HFFc6 (cell line): Measurements from ENCODE around the gene FNTB. TPM values are rescaled to one million over a fixed set of nuclear protein-coding genes. Genes with fewer than 3 reads are reported as not detected.

Source experiments
- DNase-seq: peaks from one replicate; pipeline ENCODE4 v3.0.0-alpha.2; 2018
- H3K27ac Mint-ChIP-seq: 2 replicates; pipeline ENCODE4 v1.8.0; 2020; ENCODE audit warnings: mild to moderate bottlenecking, mixed read lengths
- H3K27me3 Mint-ChIP-seq: 2 replicates; pipeline ENCODE4 v1.8.0; 2021; ENCODE audit warnings: mild to moderate bottlenecking, moderate library complexity, mixed read lengths; ENCODE audit not compliant: insufficient read depth
- H3K36me3 Mint-ChIP-seq: 2 replicates; pipeline ENCODE4 v1.8.0; 2021; ENCODE audit warnings: low read depth, mixed read lengths
- H3K4me1 Mint-ChIP-seq: 2 replicates; pipeline ENCODE4 v1.8.0; 2020; ENCODE audit warnings: low read depth, mixed read lengths
- H3K4me3 Mint-ChIP-seq: 2 replicates; pipeline ENCODE4 v1.8.0; 2020; ENCODE audit warnings: mild to moderate bottlenecking, moderate library complexity, mixed read lengths
- H3K9me3 Mint-ChIP-seq: 2 replicates; pipeline ENCODE4 v1.8.0; 2020; ENCODE audit warnings: mild to moderate bottlenecking, mixed read lengths
- CTCF ChIP-seq: fragments of 200-600 bp; sonication (generic); IDR thresholded peaks from 2 replicates; pipeline ENCODE4 v1.5.0; 2021; ENCODE audit warnings: antibody characterized with exemption, mild to moderate bottlenecking
- total RNA-seq, 6 experiments: library from RNA; stranded (reverse); fragmentation: NEBNext Ultra II Directional; extraction: Animal tissue kit (Norgen Biotek cat#: 25700); gene quantifications; 2 replicates in 1 of 6; 3 replicates in 5 of 6; pipeline ENCODE4 v1.2.3, GENCODE V29; 2021

The FNTB gene
- total RNA-seq, 6 experiments from 2014 or later = 14.1 to 22.7 (median 18.0) TPM

GRCh38 chr14:65092349-65092748, 105.7 kb downstream of the FNTB start:
- H3K27ac Mint-ChIP-seq = no peak overlapping the region
- H3K4me1 Mint-ChIP-seq = peaks cover 20% of the 10 kb centered on the region
- H3K36me3 Mint-ChIP-seq = peaks cover 39% of the 10 kb centered on the region
- H3K4me3 Mint-ChIP-seq = no peak overlapping the region
- no peak for TF ChIP-seq CTCF
- H3K27me3 Mint-ChIP-seq = no peaks in the 10 kb centered on the region
- DNase-seq = no peak
- H3K9me3 Mint-ChIP-seq = peaks cover 7% of the 10 kb centered on the region; the same call in 1 of the 2 replicates

- H3K4me1 Mint-ChIP-seq = peaks cover 46% of the 10 kb centered on the region
- peaks cover 22% of the 10 kb centered on the region for H3K36me3 Mint-ChIP-seq
- H3K4me3 Mint-ChIP-seq = no peak overlapping the region; the same call in 1 of the 2 replicates
- TF ChIP-seq CTCF = no peak
- H3K9me3 Mint-ChIP-seq = no peaks in the 10 kb centered on the region
- H3K27ac Mint-ChIP-seq = peak overlapping the region; percentile 71
- no peaks in the 10 kb centered on the region; the same call in 1 of the 2 replicates for H3K27me3 Mint-ChIP-seq
- DNase-seq = peak; percentile 53
Measured at GRCh38 chr14:65095633-65096205, 109.0 kb downstream of the FNTB start.

GRCh38 chr14:65096323-65097089, 109.8 kb downstream of the FNTB start:
- H3K27me3 Mint-ChIP-seq = no peaks in the 10 kb centered on the region; the same call in 1 of the 2 replicates
- H3K27ac Mint-ChIP-seq = peak overlapping the region; percentile 71
- TF ChIP-seq CTCF = no peak
- no peak for DNase-seq
- peaks cover 28% of the 10 kb centered on the region for H3K36me3 Mint-ChIP-seq
- H3K4me3 Mint-ChIP-seq = no peak overlapping the region
- H3K9me3 Mint-ChIP-seq = no peaks in the 10 kb centered on the region
- peaks cover 54% of the 10 kb centered on the region for H3K4me1 Mint-ChIP-seq

GRCh38 chr14:65098586-65098985, 111.9 kb downstream of the FNTB start:
- peak overlapping the region; percentile 58; the same call in 1 of the 2 replicates for H3K4me3 Mint-ChIP-seq
- TF ChIP-seq CTCF = no peak
- no peak for DNase-seq
- peaks cover 59% of the 10 kb centered on the region for H3K4me1 Mint-ChIP-seq
- peak overlapping the region; percentile 75; the same call in 1 of the 2 replicates for H3K27ac Mint-ChIP-seq
- no peaks in the 10 kb centered on the region; the same call in 1 of the 2 replicates for H3K27me3 Mint-ChIP-seq
- peaks cover 25% of the 10 kb centered on the region for H3K36me3 Mint-ChIP-seq
- no peaks in the 10 kb centered on the region for H3K9me3 Mint-ChIP-seq

- H3K9me3 Mint-ChIP-seq = no peaks in the 10 kb centered on the region
- H3K4me1 Mint-ChIP-seq = peaks cover 54% of the 10 kb centered on the region
- peak overlapping the region; percentile 79 for H3K27ac Mint-ChIP-seq
- peak overlapping the region; percentile 96 for H3K4me3 Mint-ChIP-seq
- no peak for DNase-seq
- H3K36me3 Mint-ChIP-seq = peaks cover 19% of the 10 kb centered on the region
- no peak for TF ChIP-seq CTCF
- H3K27me3 Mint-ChIP-seq = no peaks in the 10 kb centered on the region; the same call in none of the 2 replicates
Measured at GRCh38 chr14:65100922-65101541, 114.3 kb downstream of the FNTB start.
